OCI-LY7 (cell line): ENCODE results near the gene KCMF1. TPM values are rescaled to one million over a fixed set of nuclear protein-coding genes. Genes with fewer than 3 reads are reported as not detected.

Source experiments
- BruUV-seq: library from RNA; stranded (reverse); fragments of 400-500 nt; replicated peaks from 2 replicates; lab custom pipeline; 2021; lab: Mats Ljungman, UMichigan
- CTCF ChIA-PET: fragments of 300-600 bp; sonication (Branson Sonifier 250); formaldehyde crosslinking; loops from one replicate; lab custom pipeline; 2022; ENCODE audit warnings: antibody characterized with exemption; ENCODE audit not compliant: unreplicated experiment; lab: Charles Lee
- POLR2A ChIA-PET: fragments of 300-600 bp; sonication (Branson Sonifier 250); formaldehyde crosslinking; loops from one replicate; lab custom pipeline; 2022; ENCODE audit warnings: antibody characterized with exemption; lab: Charles Lee
- DNase-seq: peaks from one replicate; pipeline ENCODE4 v3.0.0-alpha.2; 2015; ENCODE audit warnings: low spot score
- H2AFZ ChIP-seq: fragments of 200-600 bp; sonication (generic), shearing (Covaris generic); 2 replicates; pipeline ENCODE4 v1.6.1; 2014; ENCODE audit warnings: mild to moderate bottlenecking, antibody characterized with exemption, low read length, moderate library complexity
- H3K27ac ChIP-seq: fragments of 200-600 bp; sonication (generic); 2 replicates; pipeline ENCODE4 v1.5.1; 2014; ENCODE audit warnings: mixed run types, low read depth, mild to moderate bottlenecking, moderate library complexity, low read length, inconsistent platforms; ENCODE audit not compliant: poor library complexity, severe bottlenecking
- H3K36me3 ChIP-seq: fragments of 200-600 bp; sonication (generic); 2 replicates; pipeline ENCODE4 v1.6.1; 2014; ENCODE audit warnings: mild to moderate bottlenecking, antibody characterized with exemption, low read length, moderate library complexity, mixed read lengths; ENCODE audit not compliant: insufficient read depth
- H3K4me1 ChIP-seq: fragments of 200-600 bp; sonication (generic); 2 replicates; pipeline ENCODE4 v1.5.1; 2014; ENCODE audit warnings: mild to moderate bottlenecking, low read length; ENCODE audit not compliant: insufficient read depth, poor library complexity, severe bottlenecking
- H3K4me2 ChIP-seq: fragments of 200-600 bp; sonication (generic); 2 replicates; pipeline ENCODE4 v1.6.1; 2014; ENCODE audit warnings: mild to moderate bottlenecking, low read length
- H3K4me3 ChIP-seq: fragments of 200-600 bp; sonication (generic); 2 replicates; pipeline ENCODE4 v1.5.1; 2014; ENCODE audit warnings: mild to moderate bottlenecking, low read depth, low read length; ENCODE audit not compliant: poor library complexity, severe bottlenecking
- H3K79me2 ChIP-seq: fragments of 200-600 bp; sonication (generic); 2 replicates; pipeline ENCODE4 v1.6.1; 2016; ENCODE audit warnings: low read depth, mild to moderate bottlenecking, low read length, moderate library complexity, mixed read lengths; ENCODE audit not compliant: insufficient read depth
- H3K9me2 ChIP-seq: fragments of 200-600 bp; sonication (generic); 2 replicates; pipeline ENCODE4 v1.6.1; 2016; ENCODE audit warnings: mild to moderate bottlenecking, low read length, mixed read lengths; ENCODE audit not compliant: insufficient read depth
- H3K9me3 ChIP-seq: fragments of 200-600 bp; sonication (generic); 2 replicates; pipeline ENCODE4 v1.6.1; 2014; ENCODE audit warnings: mild to moderate bottlenecking, mixed run types, low read length, mixed read lengths
- H4K20me1 ChIP-seq: fragments of 200-600 bp; sonication (generic); 2 replicates; pipeline ENCODE4 v1.6.1; 2014; ENCODE audit warnings: mild to moderate bottlenecking, antibody characterized with exemption, low read length, moderate library complexity, mixed read lengths; ENCODE audit not compliant: insufficient read depth
- CTCF ChIP-seq: fragments of 200-600 bp; sonication (generic); conservative IDR thresholded peaks from 2 replicates; pipeline ENCODE4 v1.5.1; 2014; ENCODE audit warnings: mild to moderate bottlenecking, antibody characterized with exemption, low read length, moderate library complexity, mixed read lengths
- EZH2phosphoT487 ChIP-seq: fragments of 200-600 bp; sonication (generic); IDR thresholded peaks from 2 replicates; pipeline ENCODE4 v1.6.1; 2018; ENCODE audit warnings: low read depth, borderline replicate concordance, mild to moderate bottlenecking, mixed run types, antibody characterized with exemption, low read length, moderate library complexity, mixed read lengths
- intact Hi-C: fragments of 100-400 bp; cut with micrococcal nuclease; formaldehyde crosslinking; loops from one replicate; pipeline ENCODE4 v1.10.0; 2022; ENCODE audit not compliant: unreplicated experiment
- total RNA-seq, 2 experiments: library from RNA; depleted of rRNA in 1 of 2; stranded (reverse); fragments of >200 nt in 1 of 2; shearing (Covaris generic) in 1 of 2; gene quantifications; 2 replicates each; pipeline ENCODE4 v1.2.3, GENCODE V29; 2014 to 2022

Gene KCMF1
- total RNA-seq, 2 experiments from 2014 or later: 42.2 to 95.1 TPM

GRCh38 chr2:84999553-84999955 lies 28.6 kb downstream of the KCMF1 start:
- TF ChIP-seq EZH2phosphoT487: no peak
- BruUV-seq: no TSS peak
- ChIA-PET POLR2A (interaction anchor here (1.1 kb wide), 1 partner anchor 9 kb away, joined by 4 read pairs; no protein-coding TSS in a partner anchor), CTCF (no interaction called here)
- no peak overlapping the region for H2AFZ ChIP-seq
- H3K36me3 ChIP-seq: peaks cover 42% of the 10 kb centered on the region
- no peak overlapping the region for H3K4me3 ChIP-seq
- no peak overlapping the region for H3K27ac ChIP-seq
- 0 out of 2 replicates have a peak, but pooled peaks cover 6% of the 10 kb centered on the region for H3K9me3 ChIP-seq
- no peak for DNase-seq
- H3K79me2 ChIP-seq: peaks cover 98% of the 10 kb centered on the region
- H3K9me2 ChIP-seq: no peaks in the 10 kb centered on the region
- H4K20me1 ChIP-seq: peaks cover 24% of the 10 kb centered on the region
- H3K4me2 ChIP-seq: peak overlapping the region; percentile 14; the same call in 1 of the 2 replicates
- intact Hi-C loops: no loop called here
- peaks cover 8% of the 10 kb centered on the region for H3K4me1 ChIP-seq

DNA sequence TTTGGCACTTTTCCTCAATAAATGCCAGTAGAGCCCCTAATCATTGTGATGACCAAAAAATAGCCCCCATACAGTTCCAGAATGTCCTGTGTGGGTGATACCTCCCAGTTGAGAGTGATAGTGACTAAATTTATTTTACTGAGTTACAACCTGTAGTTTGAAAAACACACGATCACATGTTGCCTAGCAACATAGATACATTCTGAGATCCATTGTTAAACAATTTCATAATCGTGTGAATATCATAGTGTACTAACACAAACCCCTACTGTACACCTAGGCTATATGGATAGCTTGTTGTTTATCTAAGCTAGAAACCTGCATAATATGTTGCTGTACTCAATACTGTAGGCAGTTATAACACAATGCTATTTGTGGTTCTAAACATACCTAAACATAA lies 30.6 kb downstream of the KCMF1 start:
- ChIA-PET POLR2A (interaction anchor here (0.6 to 1.1 kb wide), 3 partner anchors 11 to 43 kb away, joined by 3 to 7 read pairs (median 4); no protein-coding TSS in a partner anchor), CTCF (interaction anchor here (0.6 kb wide), 1 partner anchor 12 kb away, joined by 3 read pairs; no protein-coding TSS in a partner anchor)
- Histone ChIP-seq H3K4me3 (no peak overlapping the region), H3K79me2 (peaks cover 97% of the 10 kb centered on the region), H3K9me2 (no peaks in the 10 kb centered on the region), H4K20me1 (peaks cover 11% of the 10 kb centered on the region), H3K27ac (no peak overlapping the region), H3K4me1 (peaks cover 8% of the 10 kb centered on the region), H2AFZ (no peak overlapping the region), H3K9me3 (0 out of 2 replicates have a peak, but pooled peaks cover 6% of the 10 kb centered on the region), H3K36me3 (peaks cover 42% of the 10 kb centered on the region), H3K4me2 (no peak overlapping the region)
- TF ChIP-seq EZH2phosphoT487 (no peak), CTCF (no peak)
- DNase-seq: no peak
- intact Hi-C loops: no loop called here
- no TSS peak for BruUV-seq

- TF ChIP-seq EZH2phosphoT487 (no peak), CTCF (no peak)
- DNase-seq: no peak
- no peak overlapping the region for H3K4me3 ChIP-seq
- BruUV-seq: no TSS peak
- 0 out of 2 replicates have a peak, but pooled peaks cover 6% of the 10 kb centered on the region for H3K9me3 ChIP-seq
- no peak overlapping the region for H2AFZ ChIP-seq
- peaks cover 8% of the 10 kb centered on the region for H3K4me1 ChIP-seq
- ChIA-PET POLR2A (interaction anchor here (0.6 to 1.2 kb wide), 6 partner anchors 10 to 538 kb away, joined by 3 to 7 read pairs (median 4); no protein-coding TSS in a partner anchor), CTCF (no interaction called here)
- no peak overlapping the region for H3K27ac ChIP-seq
- H3K4me2 ChIP-seq: no peak overlapping the region
- peaks cover 39% of the 10 kb centered on the region for H3K36me3 ChIP-seq
- H3K79me2 ChIP-seq: peaks cover 97% of the 10 kb centered on the region
- H3K9me2 ChIP-seq: no peaks in the 10 kb centered on the region
- peaks cover 4% of the 10 kb centered on the region; the same call in 1 of the 2 replicates for H4K20me1 ChIP-seq
- intact Hi-C loops: no loop called here
Measured at GRCh38 chr2:85002534-85002933, 31.6 kb downstream of the KCMF1 start.
